ENCODE data around the gene PCDHGA9.

PCDHGA9 gene

GRCh38 chr5:141402553-141403243, at the start of gene PCDHGA9:
PCDHGA9 (plus strand) TSS chr5:141402778; CDS start chr5:141402953, 175 bp downstream.
- DNase-seq: peak; percentile 6 to 52

- DNase-seq: no peak
Measured at GRCh38 chr5:141354900-141355469, 47.6 kb upstream of the PCDHGA9 start, which contains the start of gene PCDHGA4. PCDHGA4 (plus strand) TSS chr5:141355021; CDS start chr5:141355108, 87 bp downstream.

GRCh38 chr5:141355641-141356040, 46.9 kb upstream of the PCDHGA9 start:
- DNase-seq: no peak

- DNase-seq: no peak
Measured at GRCh38 chr5:141356133-141356532, 46.4 kb upstream of the PCDHGA9 start.

GRCh38 chr5:141356950-141357349, 45.6 kb upstream of the PCDHGA9 start:
- no peak for DNase-seq

GRCh38 chr5:141359790-141360426, 42.7 kb upstream of the PCDHGA9 start, which contains the start of gene PCDHGB2:
PCDHGB2 (plus strand) TSS chr5:141359994; CDS start chr5:141360136, 142 bp downstream.
- DNase-seq: peak; percentile 2 to 49

GRCh38 chr5:141360685-141361084, 41.9 kb upstream of the PCDHGA9 start:
- DNase-seq: no peak

- no peak for DNase-seq
Measured at GRCh38 chr5:141362719-141363118, 39.9 kb upstream of the PCDHGA9 start.

GRCh38 chr5:141363952-141364660, 38.5 kb upstream of the PCDHGA9 start, which contains the start of gene PCDHGA5:
PCDHGA5 (plus strand) TSS chr5:141364162; CDS start chr5:141364331, 169 bp downstream.
- DNase-seq: no peak

- DNase-seq: no peak
Measured at GRCh38 chr5:141366016-141366896, 36.3 kb upstream of the PCDHGA9 start.

- DNase-seq: no peak
Measured at GRCh38 chr5:141369994-141370848, 32.4 kb upstream of the PCDHGA9 start, which contains the start of gene PCDHGB3. PCDHGB3 (plus strand) TSS chr5:141370242; CDS start chr5:141370395, 153 bp downstream.

- DNase-seq: no peak
Measured at GRCh38 chr5:141371572-141372475, 30.8 kb upstream of the PCDHGA9 start.

GRCh38 chr5:141373673-141374317, 28.8 kb upstream of the PCDHGA9 start, which contains the start of gene PCDHGA6:
PCDHGA6 (plus strand) TSS chr5:141373891; CDS start chr5:141374084, 193 bp downstream.
- DNase-seq: no peak

- DNase-seq: no peak
Measured at GRCh38 chr5:141374627-141375026, 28.0 kb upstream of the PCDHGA9 start.

- peak in 1 of 2 experiments; percentile 14 for DNase-seq
Measured at GRCh38 chr5:141375444-141376155, 27.0 kb upstream of the PCDHGA9 start.

- DNase-seq: no peak
Measured at GRCh38 chr5:141382469-141383294, 19.9 kb upstream of the PCDHGA9 start, which contains the start of gene PCDHGA7. PCDHGA7 (plus strand) TSS chr5:141382742; CDS start chr5:141382900, 158 bp downstream.

- no peak for DNase-seq
Measured at GRCh38 chr5:141383345-141383744, 19.2 kb upstream of the PCDHGA9 start.
